Measurements from ENCODE around the gene OR2T29.
"Not testable (repeated sequence)": the region's sequence is repeated elsewhere in the genome, so short reads cannot be mapped to it uniquely, and the experiment has no call there.

The OR2T29 gene, protein sequence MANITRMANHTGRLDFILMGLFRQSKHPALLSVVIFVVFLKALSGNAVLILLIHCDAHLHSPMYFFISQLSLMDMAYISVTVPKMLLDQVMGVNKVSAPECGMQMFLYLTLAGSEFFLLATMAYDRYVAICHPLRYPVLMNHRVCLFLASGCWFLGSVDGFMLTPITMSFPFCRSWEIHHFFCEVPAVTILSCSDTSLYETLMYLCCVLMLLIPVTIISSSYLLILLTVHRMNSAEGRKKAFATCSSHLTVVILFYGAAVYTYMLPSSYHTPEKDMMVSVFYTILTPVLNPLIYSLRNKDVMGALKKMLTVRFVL
- 0 reads per million in 2 experiments for total RNA-seq

DNA sequence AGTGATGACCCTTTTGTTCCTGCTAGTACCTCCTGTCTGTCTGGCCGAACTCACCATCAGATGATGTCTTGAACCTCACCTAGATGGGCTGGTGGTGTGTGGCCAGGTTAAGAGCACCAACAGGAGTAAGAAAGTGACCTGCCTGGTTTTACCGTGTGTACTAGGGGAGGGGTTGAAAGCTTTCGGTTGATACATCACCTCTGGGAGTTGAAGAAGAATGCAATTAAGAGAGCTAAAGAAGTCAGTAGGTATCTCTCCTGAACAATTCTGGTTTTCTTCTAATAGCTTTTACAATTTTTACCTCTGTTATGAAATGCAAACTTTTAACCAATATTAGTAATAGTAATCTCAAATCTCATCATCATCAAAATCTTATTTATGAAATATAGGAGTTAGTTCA lies at the start of gene OR2T29:
Gene OR2T29 (minus strand): TSS at position 101 of the 400 bp plus-strand sequence. CDS start 3,281 bp downstream, outside the sequence.
- DNase-seq (ENCODE audit: low read depth), result not testable (repeated sequence)

DNA sequence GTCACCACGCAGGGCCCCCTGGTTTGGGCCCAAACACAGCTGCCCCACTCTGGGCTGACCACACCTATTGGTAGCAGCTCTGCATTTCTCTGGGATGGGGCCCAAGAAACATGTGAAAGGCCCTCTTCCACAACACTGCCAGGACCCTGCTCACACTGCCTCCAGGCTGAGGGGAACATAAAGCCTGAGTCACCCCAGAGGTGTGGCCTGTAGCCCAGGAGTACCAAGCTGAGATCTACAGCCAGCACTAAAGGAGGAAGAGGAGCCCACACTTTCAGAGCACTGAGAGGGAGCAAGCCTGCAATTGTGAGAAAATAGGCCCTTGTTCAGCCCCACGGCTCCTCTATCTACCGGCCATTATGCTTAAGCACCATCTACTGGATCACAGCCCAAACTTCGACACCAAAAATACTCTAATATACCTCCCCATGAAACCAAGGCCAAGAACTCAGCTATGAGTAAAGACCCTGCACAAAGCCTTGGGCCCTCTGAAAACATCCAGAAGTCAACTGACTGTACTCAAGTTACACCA lies 49.4 kb upstream of the OR2T29 start:
- no peak for DNase-seq (ENCODE audit: low read depth)

DNA sequence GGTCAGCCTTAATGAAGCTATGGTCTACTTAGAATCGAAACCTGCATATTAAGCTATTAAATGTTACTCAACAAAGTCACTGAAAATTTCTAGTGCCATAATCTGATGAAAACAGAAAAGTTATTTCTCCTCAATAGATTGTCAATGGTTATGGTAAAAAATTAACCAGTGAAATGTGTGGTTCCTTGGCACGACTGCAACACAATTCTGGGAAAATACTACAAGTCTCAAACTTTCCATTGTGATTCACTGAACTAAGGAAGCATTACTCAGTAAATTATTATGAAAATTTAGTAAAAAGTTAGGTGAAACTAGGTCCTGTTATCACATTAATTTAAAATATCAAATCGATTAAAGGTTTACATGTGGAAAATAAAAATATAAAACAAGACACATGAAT lies 47.7 kb upstream of the OR2T29 start:
- DNase-seq (ENCODE audit: low read depth), result no peak

DNA sequence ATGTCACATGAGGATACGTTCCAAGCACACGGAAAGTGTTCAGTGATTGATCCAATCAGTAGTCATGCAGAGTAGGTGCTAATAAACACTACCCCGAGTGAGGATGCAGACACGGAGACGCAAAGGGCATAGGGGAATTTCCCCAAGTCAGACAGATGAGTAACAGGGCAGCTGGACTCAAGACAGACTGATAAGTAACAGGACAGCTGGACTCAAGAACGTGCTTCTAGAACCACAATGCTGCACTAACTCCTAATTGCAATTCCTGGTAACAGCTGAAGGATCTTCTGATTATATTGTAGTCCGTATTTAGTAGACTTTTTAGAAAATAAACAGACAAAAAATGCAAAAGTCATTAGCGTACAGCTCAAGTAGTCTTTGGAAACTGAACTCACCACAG lies 36.8 kb upstream of the OR2T29 start:
- DNase-seq (ENCODE audit: low read depth), result no peak

DNA sequence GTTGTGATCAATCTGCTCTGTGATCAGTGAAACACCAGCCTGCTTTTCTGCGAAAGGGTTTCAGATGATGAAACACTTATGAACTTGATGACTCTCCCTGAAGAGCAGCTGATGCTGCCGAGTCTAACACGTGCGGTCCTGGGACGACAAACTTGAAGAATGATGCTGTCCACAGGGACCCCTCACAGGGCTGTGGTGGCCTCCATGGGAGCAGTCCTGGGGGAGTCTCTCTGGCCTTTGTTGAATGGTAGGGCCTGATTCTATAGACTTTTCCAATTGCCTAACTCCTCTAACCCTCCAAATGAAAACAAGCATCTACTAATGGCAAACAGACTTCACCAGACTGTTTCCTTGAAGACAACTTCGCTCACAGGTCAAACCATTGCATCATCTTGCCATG lies 35.0 kb upstream of the OR2T29 start, which contains the start of gene OR2T10:
Gene OR2T10 (minus strand): TSS at position 112 of the 400 bp plus-strand sequence. CDS start 3,932 bp downstream, outside the sequence.
- DNase-seq (ENCODE audit: low read depth), result no peak

DNA sequence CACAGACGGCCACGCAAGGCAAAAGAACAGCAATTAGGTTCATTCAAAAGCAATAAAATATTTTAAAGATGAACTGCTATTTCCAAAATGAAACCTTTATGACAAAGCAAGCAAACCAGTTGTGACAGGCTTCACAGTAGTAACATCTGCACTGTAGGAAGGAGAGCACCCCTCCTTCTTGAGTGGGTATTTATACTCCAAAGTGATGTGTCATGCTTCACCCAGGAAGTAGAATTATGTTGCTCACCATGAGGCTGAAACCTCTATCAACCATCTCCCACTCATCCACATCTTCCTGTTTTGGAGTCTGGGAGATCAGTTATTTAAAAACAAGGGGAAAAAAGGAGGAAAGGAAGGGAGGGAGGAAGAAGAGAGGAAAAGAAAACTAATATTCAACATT lies 34.0 kb upstream of the OR2T29 start:
- DNase-seq (ENCODE audit: low read depth), result no peak

DNA sequence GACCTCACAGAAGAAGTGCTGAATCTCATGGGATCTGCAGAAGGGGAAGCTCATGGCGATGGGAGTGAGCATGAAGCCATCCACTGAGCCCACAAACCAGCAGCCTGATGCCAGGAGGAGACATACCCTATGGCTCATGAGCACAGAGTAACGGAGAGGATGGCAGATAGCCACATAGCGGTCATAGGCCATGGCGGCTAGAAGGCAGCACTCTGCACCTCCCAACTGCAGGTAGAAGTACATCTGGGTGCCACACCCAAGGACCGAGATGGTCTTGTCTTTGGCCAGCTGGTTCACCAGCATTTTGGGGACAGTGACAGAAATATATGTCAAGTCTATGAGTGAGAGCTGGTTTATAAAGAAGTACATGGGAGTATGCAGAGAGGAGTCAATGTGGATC lies 30.7 kb upstream of the OR2T29 start:
- DNase-seq (ENCODE audit: low read depth), result no peak

DNA sequence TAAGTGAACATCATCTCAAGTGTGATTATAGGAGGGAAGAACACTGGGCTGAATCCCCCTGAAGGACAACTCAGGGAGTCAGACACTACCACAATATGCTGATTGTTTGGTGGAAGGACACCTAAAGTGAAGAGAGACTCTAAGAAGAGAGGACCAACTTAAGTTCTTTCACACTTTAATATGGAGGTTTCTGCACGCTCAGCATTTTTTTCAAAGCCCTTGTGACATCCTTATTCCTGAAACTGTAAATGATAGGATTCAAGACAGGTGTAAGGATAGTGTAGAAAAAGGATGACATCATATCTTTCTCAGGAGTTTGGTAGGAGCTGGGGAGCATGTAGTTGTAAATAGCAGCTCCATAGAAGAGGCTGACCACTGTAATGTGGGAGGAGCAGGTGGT lies 30.1 kb upstream of the OR2T29 start:
- no peak for DNase-seq (ENCODE audit: low read depth)

DNA sequence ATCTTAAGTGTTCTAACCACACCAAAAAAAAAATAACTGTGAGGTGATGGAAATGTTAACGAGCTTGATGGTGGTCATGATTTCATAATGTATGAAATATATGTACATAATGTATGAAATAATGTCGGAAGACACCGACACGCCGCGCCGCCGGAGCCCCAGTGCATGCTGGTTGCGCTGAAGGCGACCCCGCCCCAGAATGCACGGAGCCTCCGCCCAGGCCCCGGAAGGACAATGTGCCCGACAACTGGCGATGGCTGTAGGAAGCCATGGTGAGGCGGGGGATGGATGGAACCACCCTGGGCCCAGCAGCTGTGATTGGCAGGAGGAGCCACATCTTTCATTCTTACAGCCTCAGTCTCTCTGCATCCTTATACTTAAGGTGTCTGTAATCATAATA lies 27.5 kb upstream of the OR2T29 start:
- DNase-seq (ENCODE audit: low read depth), result no peak

DNA sequence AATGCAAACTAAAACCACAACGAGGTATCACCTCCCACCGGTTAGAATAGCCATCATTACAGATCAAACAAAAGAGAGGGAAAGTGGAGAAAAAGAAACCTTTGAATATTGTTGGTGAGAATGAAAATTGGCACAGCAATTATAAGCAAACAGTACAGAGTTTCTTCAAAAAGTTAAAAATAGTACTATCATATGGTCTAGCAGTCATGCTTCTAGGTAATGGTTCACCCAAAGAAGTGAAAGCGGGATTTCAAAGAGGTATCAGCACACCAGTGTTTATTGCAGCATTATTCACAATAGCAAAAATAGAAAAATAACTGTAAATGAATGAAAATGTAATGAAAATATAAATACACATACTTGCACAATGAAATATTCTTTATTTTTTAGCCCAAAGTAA lies 26.8 kb upstream of the OR2T29 start:
- no peak for DNase-seq (ENCODE audit: low read depth)

DNA sequence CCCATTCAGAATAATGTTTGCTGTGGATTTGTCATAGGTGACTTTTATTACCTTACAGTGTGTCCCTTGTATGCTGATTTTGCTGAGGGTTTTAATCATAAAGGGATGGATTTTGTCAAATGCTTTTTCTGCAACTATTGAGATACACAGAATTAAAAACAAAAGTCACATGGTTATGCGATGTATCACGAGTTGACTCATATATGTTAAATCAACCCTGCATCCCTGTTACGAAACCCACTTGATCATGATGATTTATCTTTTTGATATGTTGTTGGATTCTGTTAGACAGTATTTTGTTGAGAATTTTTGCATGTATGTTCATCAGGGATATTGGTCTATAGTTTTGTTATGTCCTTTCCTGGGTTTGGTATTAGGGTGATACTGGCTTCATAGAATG lies 22.7 kb upstream of the OR2T29 start:
- no peak for DNase-seq (ENCODE audit: low read depth)

DNA sequence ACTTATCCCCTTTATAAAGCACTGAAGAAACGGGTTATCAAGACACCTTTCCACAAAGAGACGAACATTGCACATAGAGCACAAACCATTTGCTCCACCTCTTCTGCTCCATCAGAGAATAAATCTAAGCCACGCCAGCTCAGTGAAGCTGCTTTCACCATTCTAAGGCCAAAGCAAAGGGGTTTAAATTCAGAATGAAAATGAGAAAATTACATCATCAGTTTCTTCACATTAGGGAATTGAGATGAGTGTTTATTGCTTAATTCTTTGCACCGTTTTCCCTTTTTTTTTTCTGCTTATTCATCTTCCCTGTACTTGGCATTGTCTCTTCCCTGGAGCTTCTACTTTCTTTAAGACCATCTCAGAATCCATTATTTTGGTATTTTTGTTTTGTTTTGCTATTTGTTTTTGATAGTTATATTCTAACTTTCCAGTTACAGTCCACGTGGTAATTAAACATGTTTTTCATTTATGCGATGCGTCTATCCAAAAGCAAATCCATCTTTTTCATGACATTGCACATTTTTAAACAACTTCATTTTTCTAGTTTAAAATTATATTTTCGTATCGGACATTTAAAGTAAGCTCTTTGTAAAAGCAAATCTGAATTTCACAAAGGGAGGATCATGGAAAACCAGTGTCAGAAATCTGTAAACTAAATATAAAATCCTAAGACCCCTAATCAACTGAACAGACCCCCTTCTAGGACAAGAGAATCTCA lies 13.8 kb upstream of the OR2T29 start:
- no peak for DNase-seq (ENCODE audit: low read depth)

DNA sequence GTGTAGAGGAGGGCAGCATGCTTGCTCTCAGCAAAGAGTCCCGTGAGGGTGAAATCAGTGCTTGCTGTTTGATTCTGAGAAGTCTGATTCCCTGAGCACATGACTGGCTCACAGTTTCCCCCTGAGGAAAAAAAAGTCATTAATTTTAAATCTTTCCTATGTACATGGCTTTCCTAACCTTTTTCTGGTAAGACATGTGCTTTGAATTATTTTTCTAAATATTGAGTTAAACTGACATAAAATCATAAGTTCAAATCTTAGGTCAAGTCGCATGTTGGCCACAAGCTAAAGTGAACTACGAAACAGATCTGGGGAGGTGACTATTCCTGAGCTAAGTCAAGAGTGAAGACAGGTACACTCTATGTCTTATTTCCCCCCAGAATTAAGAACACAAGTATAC lies 12.1 kb upstream of the OR2T29 start, which contains the start of gene OR2T34:
Gene OR2T34 (minus strand): TSS at position 101 of the 400 bp plus-strand sequence. CDS start 0 bp downstream, at position 101.
- DNase-seq (ENCODE audit: low read depth), result not testable (repeated sequence)

DNA sequence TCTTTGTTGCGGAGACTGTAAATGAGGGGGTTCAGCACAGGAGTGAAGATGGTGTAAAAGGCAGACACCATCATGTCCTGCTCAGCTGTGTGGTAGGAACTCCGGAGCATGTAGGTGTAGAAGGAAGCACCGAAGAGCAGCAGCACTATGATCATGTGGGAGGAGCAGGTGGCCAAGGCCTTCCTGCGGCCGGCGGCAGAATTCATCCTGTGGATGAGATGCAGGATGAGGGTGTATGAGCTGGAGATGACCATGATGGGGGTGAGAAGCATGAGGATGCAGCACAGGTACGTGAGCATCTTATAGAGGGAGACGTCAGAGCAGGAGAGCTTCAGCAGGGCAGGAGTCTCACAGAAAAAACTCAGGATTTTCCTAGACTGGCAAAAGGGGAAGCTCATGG lies 11.3 kb upstream of the OR2T29 start:
- DNase-seq (ENCODE audit: low read depth), result not testable (repeated sequence)

DNA sequence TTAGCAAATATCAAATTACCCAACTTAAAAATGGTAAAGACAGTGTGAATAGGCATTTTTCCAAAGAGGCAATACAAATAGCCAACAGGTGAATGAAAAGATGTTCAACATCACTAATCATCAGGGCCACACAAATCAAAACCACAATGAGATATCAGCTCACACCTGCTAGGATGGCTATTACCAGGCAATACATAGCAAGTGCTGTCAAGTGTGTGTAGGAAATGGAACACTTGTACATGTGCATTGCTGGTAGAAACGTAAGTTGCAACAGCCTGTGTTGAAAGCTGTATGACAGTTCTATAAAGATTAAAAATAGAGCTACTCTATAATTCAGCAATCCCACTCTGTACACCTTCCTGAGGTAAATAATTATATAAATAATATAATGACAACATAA lies 9.5 kb upstream of the OR2T29 start:
- DNase-seq (ENCODE audit: low read depth), result not testable (repeated sequence)

DNA sequence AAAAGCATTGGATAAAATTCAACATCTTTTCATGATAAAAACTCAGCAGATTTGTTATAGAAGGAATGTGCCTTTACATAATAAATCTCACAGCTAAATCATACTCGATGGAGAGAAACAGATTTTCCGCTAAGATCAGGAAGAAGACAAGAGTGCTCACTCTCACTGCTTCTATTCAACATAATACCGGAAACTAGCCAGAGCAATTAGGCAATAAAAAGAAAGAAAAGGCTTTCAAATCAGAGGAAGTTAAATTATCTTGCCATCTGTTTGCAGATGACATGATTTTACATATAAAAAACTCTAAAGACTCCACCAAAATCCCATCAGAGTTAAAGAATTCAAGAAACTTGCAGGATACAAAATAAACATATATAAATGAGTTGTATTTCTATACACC lies 8.2 kb upstream of the OR2T29 start:
- not testable (repeated sequence) for DNase-seq (ENCODE audit: low read depth)

DNA sequence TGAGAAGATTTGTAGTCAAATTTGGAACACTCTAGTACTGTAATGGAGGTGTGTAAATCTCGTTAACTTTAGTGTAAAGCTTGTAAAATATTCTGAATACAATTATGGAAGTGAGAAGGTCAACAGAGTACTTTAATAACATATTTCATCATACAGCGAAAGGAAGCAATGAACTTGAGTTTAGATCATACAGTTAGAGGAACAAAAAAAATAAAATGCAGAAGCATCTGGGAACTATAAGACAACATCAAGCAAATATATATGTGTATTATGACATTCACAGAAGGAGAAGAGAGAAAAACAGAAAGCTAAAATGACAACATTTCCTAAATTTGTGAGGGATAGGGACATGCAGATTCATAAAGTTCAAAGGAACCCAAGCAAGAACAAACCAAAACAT lies 6.5 kb upstream of the OR2T29 start:
- DNase-seq (ENCODE audit: low read depth), result not testable (repeated sequence)

DNA sequence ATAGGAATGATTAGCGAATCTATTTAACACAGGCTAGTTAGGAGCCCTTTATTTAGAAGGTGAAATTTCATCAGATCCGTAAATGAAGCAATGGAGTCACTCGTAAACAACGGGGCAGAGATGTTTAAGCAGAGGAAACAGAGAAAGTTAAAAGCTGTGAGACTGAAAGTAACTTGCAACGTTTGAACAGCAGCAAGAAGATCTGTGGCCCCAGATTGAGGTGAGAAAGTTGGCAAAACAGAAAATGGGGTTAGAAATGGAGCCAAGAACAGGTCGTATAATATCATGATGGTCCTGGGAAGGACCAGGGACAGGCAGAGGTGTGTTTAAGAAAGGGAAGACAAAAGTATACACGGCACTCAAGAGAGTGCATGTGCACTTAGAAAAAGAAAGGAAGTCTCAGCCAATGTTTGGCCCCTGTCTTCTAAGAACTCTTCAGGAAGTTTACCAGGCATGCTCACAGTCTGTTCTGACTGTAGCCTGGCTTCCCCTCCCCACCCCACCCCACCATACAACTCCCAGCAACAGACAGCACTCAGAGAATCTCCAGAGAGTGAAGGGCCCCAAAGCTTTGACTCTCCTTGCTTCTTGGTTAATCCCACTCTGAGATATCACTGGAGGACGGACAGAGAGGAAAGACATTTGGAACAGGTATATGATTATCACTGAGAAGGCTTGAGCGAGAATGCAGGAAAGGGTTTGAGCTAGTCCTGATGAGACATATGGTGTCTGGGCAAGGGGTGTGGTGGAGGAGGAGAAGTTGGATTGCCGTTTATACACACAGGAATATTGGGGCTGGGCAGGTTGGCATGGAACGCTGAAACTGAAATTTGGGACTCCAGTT lies 3.2 kb upstream of the OR2T29 start:
- not testable (repeated sequence) for DNase-seq (ENCODE audit: low read depth)

DNA sequence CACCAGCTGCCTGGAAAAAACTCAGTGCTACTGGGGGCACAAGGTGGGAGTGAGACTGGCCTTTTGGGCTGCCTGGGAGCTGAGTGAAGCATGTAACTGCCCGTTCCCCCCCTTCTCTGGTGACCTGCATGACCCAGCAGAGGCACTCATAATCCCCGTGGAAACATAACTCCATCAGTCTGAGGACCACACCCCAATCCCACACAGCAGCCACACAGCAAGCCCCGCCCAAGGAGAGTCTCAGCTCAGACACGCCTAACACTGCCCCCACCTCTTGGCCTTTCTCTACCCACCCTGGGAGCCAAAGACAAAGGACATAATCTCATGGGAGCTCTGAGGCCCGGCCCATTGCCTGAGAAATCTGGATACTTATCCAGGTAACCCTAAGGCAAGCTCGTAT lies 11.5 kb downstream of the OR2T29 start:
- DNase-seq (ENCODE audit: low read depth), result not testable (repeated sequence)

DNA sequence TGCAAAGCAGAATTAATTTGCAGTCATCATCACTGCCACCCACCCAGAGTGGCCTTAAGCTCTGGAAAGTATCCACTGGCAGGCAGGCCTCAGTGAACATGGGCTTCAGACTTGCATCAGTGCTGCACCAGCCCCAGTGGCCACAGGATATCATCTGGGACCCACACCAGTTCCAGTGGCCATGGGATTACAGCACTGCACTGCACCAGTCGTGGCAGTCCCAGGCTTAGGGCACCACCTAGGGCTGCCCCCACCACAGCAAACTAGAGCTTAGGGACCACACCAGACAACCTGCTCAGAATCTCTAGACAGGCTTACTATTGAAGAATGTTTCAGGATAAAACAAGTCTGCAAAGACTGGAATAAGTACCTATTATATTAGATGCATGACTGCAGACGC lies 15.2 kb downstream of the OR2T29 start:
- not testable (repeated sequence) for DNase-seq (ENCODE audit: low read depth)

DNA sequence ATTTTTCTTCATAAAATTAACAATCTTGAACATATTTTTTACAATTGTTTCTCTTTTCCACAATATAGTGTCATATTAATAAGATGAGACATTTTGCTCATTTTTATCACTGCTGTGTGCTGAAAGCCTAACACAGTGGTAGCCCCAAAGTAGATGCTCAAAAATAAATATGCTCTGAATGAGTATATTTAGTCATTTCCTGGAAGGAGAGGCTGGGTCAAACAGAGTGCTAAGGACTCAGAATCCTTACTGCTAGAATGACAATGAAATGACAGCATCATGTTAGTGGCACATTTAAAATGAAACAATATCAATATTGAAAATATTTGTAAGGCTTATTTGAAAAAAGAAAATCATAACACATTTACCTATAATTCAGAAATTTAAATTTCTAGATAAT lies 25.1 kb downstream of the OR2T29 start:
- DNase-seq (ENCODE audit: low read depth), result not testable (repeated sequence)

DNA sequence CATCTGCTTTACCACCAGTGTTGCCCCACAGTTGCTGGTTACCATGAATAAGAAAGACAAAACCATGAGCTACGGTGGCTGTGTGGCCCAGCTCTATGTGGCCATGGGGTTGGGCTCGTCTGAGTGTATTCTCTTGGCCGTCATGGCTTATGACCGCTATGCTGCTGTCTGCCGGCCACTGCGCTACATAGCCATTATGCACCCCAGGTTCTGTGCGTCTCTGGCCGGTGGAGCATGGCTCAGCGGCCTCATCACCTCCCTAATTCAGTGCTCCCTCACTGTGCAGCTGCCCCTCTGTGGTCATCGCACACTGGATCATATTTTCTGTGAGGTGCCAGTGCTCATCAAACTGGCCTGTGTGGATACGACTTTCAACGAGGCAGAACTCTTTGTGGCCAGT lies 40.7 kb downstream of the OR2T29 start:
- no peak for DNase-seq (ENCODE audit: low read depth)

Measured in T follicular helper cell (primary cell).